Fibroblast of lung (primary cell): ENCODE data around the gene PHOX2B. TPM values are rescaled to one million over a fixed set of nuclear protein-coding genes. Genes with fewer than 3 reads are reported as not detected.
A peak's percentile ranks its signal among the peaks of the same experiment; 100 is the strongest.

ENCODE experiments used
- DNase-seq, 2 donors: peaks; one replicate each; pipeline versions ENCODE4 v3.0.0 to v3.0.0-alpha.2; 2010; ENCODE audit warnings: low read depth in 2 of 2
- H2AFZ ChIP-seq: 2 replicates; pipeline ENCODE4 v1.5.1; 2012; ENCODE audit warnings: low read length, control low read depth, inconsistent platforms
- H3K27ac ChIP-seq: 2 replicates; pipeline ENCODE4 v1.5.1; 2011; ENCODE audit warnings: low read length, control low read depth; ENCODE audit not compliant: insufficient read depth
- H3K27me3 ChIP-seq: 2 replicates; pipeline ENCODE4 v1.5.1; 2011; ENCODE audit warnings: mild to moderate bottlenecking, low read length; ENCODE audit not compliant: control insufficient read depth, insufficient read depth
- H3K36me3 ChIP-seq: 2 replicates; pipeline ENCODE4 v1.5.1; 2011; ENCODE audit warnings: low read length; ENCODE audit not compliant: control insufficient read depth, insufficient read depth
- H3K4me1 ChIP-seq: 2 replicates; pipeline ENCODE4 v1.5.1; 2011; ENCODE audit warnings: low read length; ENCODE audit not compliant: control insufficient read depth, insufficient read depth; ENCODE audit errors: extremely low read depth
- H3K4me2 ChIP-seq: 2 replicates; pipeline ENCODE4 v1.5.1; 2011; ENCODE audit warnings: low read length, control low read depth; ENCODE audit not compliant: insufficient read depth; ENCODE audit errors: extremely low read depth
- H3K4me3 ChIP-seq, 4 experiments: fragments of 200-600 bp in 1 of 4; sonication (generic) in 1 of 4; replicated peaks in 1 of 4; 2 replicates each; pipeline ENCODE4 v1.5.1; 2011 to 2016; ENCODE audit warnings: low read length in 4 of 4, low read depth in 3 of 4, mild to moderate bottlenecking in 3 of 4, control low read depth in 2 of 4, inconsistent platforms in 1 of 4, mixed read lengths in 1 of 4; ENCODE audit not compliant: insufficient read depth in 1 of 4; ENCODE audit errors: control extremely low read depth in 1 of 4
- H3K79me2 ChIP-seq: 2 replicates; pipeline ENCODE4 v1.5.1; 2012; ENCODE audit warnings: mild to moderate bottlenecking, low read length, inconsistent platforms; ENCODE audit not compliant: control insufficient read depth, insufficient read depth
- H3K9ac ChIP-seq: 2 replicates; pipeline ENCODE4 v1.5.1; 2011; ENCODE audit warnings: mild to moderate bottlenecking, low read length, control low read depth; ENCODE audit not compliant: insufficient read depth
- H3K9me3 ChIP-seq: 2 replicates; pipeline ENCODE4 v1.5.1; 2012; ENCODE audit warnings: low read depth, low read length; ENCODE audit not compliant: control insufficient read depth, insufficient read depth
- H4K20me1 ChIP-seq: 2 replicates; pipeline ENCODE4 v1.5.1; 2011; ENCODE audit warnings: low read length; ENCODE audit not compliant: control insufficient read depth, insufficient read depth; ENCODE audit errors: extremely low read depth
- CTCF ChIP-seq, 2 donors: IDR thresholded peaks in 1 of 2; conservative IDR thresholded peaks in 1 of 2; 1 replicate in 1 of 2; 2 replicates in 1 of 2; pipeline ENCODE4 v1.5.1; 2011 to 2012; ENCODE audit warnings: low read length in 2 of 2, control low read depth in 1 of 2, inconsistent platforms in 1 of 2, low read depth in 1 of 2, mild to moderate bottlenecking in 1 of 2
- EZH2 ChIP-seq: IDR thresholded peaks from 2 replicates; pipeline ENCODE4 v1.5.1; 2012; ENCODE audit warnings: low read length, control low read depth, mild to moderate bottlenecking; ENCODE audit errors: missing control alignments
- polyA plus RNA-seq, 2 donors: library from polyadenylated mRNA; depleted of rRNA in 1 of 2; stranded (reverse) in 1 of 2; unstranded in 1 of 2; fragments of >200 nt; gene quantifications; 2 replicates each; pipeline ENCODE4 v1.2.1, GENCODE V29; 2011 to 2012; ENCODE audit warnings: missing spikeins in 1 of 2
- total RNA-seq: library from RNA; depleted of rRNA; stranded (reverse); fragments of >200 nt; gene quantifications from 2 replicates; pipeline ENCODE4 v1.2.1, GENCODE V29; 2014

The PHOX2B gene
- total and polyA plus RNA-seq, 2 donors (not counting 1 experiment from before 2014, with no cell fraction given): not detected

- Histone ChIP-seq H2AFZ (no peak overlapping the region), H3K4me1 (no peaks in the 10 kb centered on the region), H3K4me3 (no peak overlapping the region), H3K27ac (no peak overlapping the region), H3K4me2 (no peak overlapping the region), H3K79me2 (no peaks in the 10 kb centered on the region), H4K20me1 (no peaks in the 10 kb centered on the region), H3K9ac (no peak overlapping the region), H3K9me3 (no peaks in the 10 kb centered on the region), H3K36me3 (no peaks in the 10 kb centered on the region), H3K27me3 (peaks cover 62% of the 10 kb centered on the region)
- TF ChIP-seq CTCF (conservative IDR thresholded peaks at IDR 0.05 in 1 of 2, IDR thresholded peaks at IDR 0.05 in 1 of 2; ENCODE audit: low read depth in 1 of 2, low read length in 2 of 2) (no peak), EZH2 (no peak)
- DNase-seq: no peak
These were observed 3.0 kb upstream of the PHOX2B start for GRCh38 chr4:41751449-41752061.

GRCh38 chr4:41750626-41751448 is 2.3 kb upstream of the PHOX2B start:
- no peak for DNase-seq
- no peak overlapping the region for H3K9ac ChIP-seq
- peak; percentile 61 for TF ChIP-seq EZH2
- TF ChIP-seq CTCF (conservative IDR thresholded peaks at IDR 0.05 in 1 of 2, IDR thresholded peaks at IDR 0.05 in 1 of 2; ENCODE audit: low read depth in 1 of 2, low read length in 2 of 2): no peak
- H3K4me3 ChIP-seq: no peak overlapping the region
- H3K36me3 ChIP-seq: no peaks in the 10 kb centered on the region
- no peaks in the 10 kb centered on the region for H3K4me1 ChIP-seq
- H2AFZ ChIP-seq: no peak overlapping the region
- no peaks in the 10 kb centered on the region for H3K9me3 ChIP-seq
- H3K27ac ChIP-seq: no peak overlapping the region
- H3K27me3 ChIP-seq: peaks cover 68% of the 10 kb centered on the region
- no peaks in the 10 kb centered on the region for H4K20me1 ChIP-seq
- no peak overlapping the region for H3K4me2 ChIP-seq
- H3K79me2 ChIP-seq: no peaks in the 10 kb centered on the region

- no peak overlapping the region for H3K4me2 ChIP-seq
- H3K79me2 ChIP-seq: no peaks in the 10 kb centered on the region
- H3K36me3 ChIP-seq: no peaks in the 10 kb centered on the region
- peaks cover 71% of the 10 kb centered on the region for H3K27me3 ChIP-seq
- H3K9me3 ChIP-seq: no peaks in the 10 kb centered on the region
- TF ChIP-seq EZH2 (peak; percentile 22), CTCF (conservative IDR thresholded peaks at IDR 0.05 in 1 of 2, IDR thresholded peaks at IDR 0.05 in 1 of 2; ENCODE audit: low read depth in 1 of 2, low read length in 2 of 2) (no peak)
- no peak for DNase-seq
- no peak overlapping the region for H3K4me3 ChIP-seq
- H3K9ac ChIP-seq: no peak overlapping the region
- H2AFZ ChIP-seq: no peak overlapping the region
- H3K27ac ChIP-seq: no peak overlapping the region
- H3K4me1 ChIP-seq: no peaks in the 10 kb centered on the region
- no peaks in the 10 kb centered on the region for H4K20me1 ChIP-seq
These were observed 1.6 kb upstream of the PHOX2B start for GRCh38 chr4:41750121-41750625.
